PC-9 (cell line): ENCODE results near the gene KLHL25. TPM values are rescaled to one million over a fixed set of nuclear protein-coding genes. Genes with fewer than 3 reads are reported as not detected.
A peak's percentile ranks its signal among the peaks of the same experiment; 100 is the strongest.

Source experiments
- Bru-seq: library from RNA; stranded (reverse); fragments of 400-500 nt; gene quantifications from one replicate; lab custom pipeline; 2021; lab: Mats Ljungman, UMichigan
- BruChase-seq, 2 experiments: library from RNA; stranded (reverse); fragments of 400-500 nt; gene quantifications; one replicate each; lab custom pipeline; 2021; lab: Mats Ljungman, UMichigan
- BruUV-seq: library from RNA; stranded (reverse); fragments of 400-500 nt; replicated peaks from 2 replicates; lab custom pipeline; 2021; lab: Mats Ljungman, UMichigan
- CTCF ChIA-PET: fragments of 300-600 bp; sonication (Branson Sonifier 250); formaldehyde crosslinking; loops from one replicate; lab custom pipeline; 2022; ENCODE audit warnings: antibody characterized with exemption; lab: Charles Lee
- POLR2A ChIA-PET: fragments of 300-600 bp; sonication (Branson Sonifier 250); formaldehyde crosslinking; loops from one replicate; lab custom pipeline; 2022; ENCODE audit warnings: antibody characterized with exemption; ENCODE audit not compliant: unreplicated experiment; lab: Charles Lee
- DNase-seq, 2 experiments: peaks; one replicate each; pipeline versions ENCODE4 v3.0.0 to v3.0.0-alpha.2; 2015 to 2022; ENCODE audit warnings: mixed read lengths in 1 of 2
- H2AFZ ChIP-seq: fragments of 200-600 bp; sonication (generic); 2 replicates; pipeline ENCODE4 v1.8.1; 2017; ENCODE audit warnings: antibody characterized with exemption
- H3F3A ChIP-seq: fragments of 200-600 bp; sonication (generic); 2 replicates; pipeline ENCODE4 v1.8.1; 2017; ENCODE audit warnings: antibody characterized with exemption, mild to moderate bottlenecking, low read depth; ENCODE audit not compliant: insufficient read depth
- H3K27ac ChIP-seq: fragments of 200-600 bp; sonication (generic); 2 replicates; pipeline ENCODE4 v1.6.1; 2016; ENCODE audit warnings: mixed run types
- H3K27me3 ChIP-seq: fragments of 200-600 bp; sonication (generic); 2 replicates; pipeline ENCODE4 v1.6.1; 2016; ENCODE audit warnings: low read depth, mixed run types; ENCODE audit not compliant: insufficient read depth
- H3K36me3 ChIP-seq: fragments of 200-600 bp; sonication (generic); 2 replicates; pipeline ENCODE4 v1.6.1; 2016; ENCODE audit warnings: low read depth, mixed run types
- H3K4me1 ChIP-seq: fragments of 200-600 bp; sonication (generic); replicated peaks from 2 replicates; pipeline ENCODE4 v1.6.1; 2016; ENCODE audit warnings: mixed run types; ENCODE audit not compliant: insufficient read depth
- H3K4me2 ChIP-seq: fragments of 200-600 bp; sonication (generic); 2 replicates; pipeline ENCODE4 v1.6.1; 2017; ENCODE audit warnings: mixed run types
- H3K4me3 ChIP-seq: fragments of 200-600 bp; sonication (generic); 2 replicates; pipeline ENCODE4 v1.6.1; 2016; ENCODE audit warnings: mixed run types
- H3K79me2 ChIP-seq: fragments of 200-600 bp; sonication (generic); 2 replicates; pipeline ENCODE4 v1.6.1; 2017; ENCODE audit warnings: low read depth, mixed run types
- H3K9me2 ChIP-seq: fragments of 200-600 bp; sonication (generic); 2 replicates; pipeline ENCODE4 v1.8.1; 2017; ENCODE audit warnings: mild to moderate bottlenecking; ENCODE audit not compliant: insufficient read depth
- H3K9me3 ChIP-seq: fragments of 200-600 bp; sonication (generic); 2 replicates; pipeline ENCODE4 v1.8.1; 2016; ENCODE audit warnings: low read depth; ENCODE audit not compliant: insufficient read depth
- H4K20me1 ChIP-seq: fragments of 200-600 bp; sonication (generic); 2 replicates; pipeline ENCODE4 v1.8.1; 2017; ENCODE audit not compliant: insufficient read depth
- EZH2 ChIP-seq: fragments of 200-600 bp; sonication (generic); IDR thresholded peaks from 2 replicates; pipeline ENCODE4 v1.8.0; 2017; ENCODE audit warnings: antibody characterized with exemption, low read depth
- intact Hi-C: fragments of 100-400 bp; cut with micrococcal nuclease; formaldehyde crosslinking; loops from one replicate; pipeline ENCODE4 v1.10.0; 2022; ENCODE audit not compliant: unreplicated experiment
- long read RNA-seq: library from polyadenylated mRNA; stranded (forward); transcript quantifications from one replicate; pipeline ENCODE4 v2.0.0, GENCODE V29; 2022
- total RNA-seq: library from RNA; stranded (reverse); gene quantifications from 2 replicates; pipeline ENCODE4 v1.2.3, GENCODE V29; 2021
- TF ChIP-seq, protein P1 (sequence below): fragments of 200-600 bp; sonication (generic); conservative IDR thresholded peaks from 2 replicates; pipeline ENCODE4 v1.6.1; 2017; ENCODE audit warnings: mixed run types, antibody characterized with exemption, mild to moderate bottlenecking, moderate library complexity

KLHL25 gene, protein sequence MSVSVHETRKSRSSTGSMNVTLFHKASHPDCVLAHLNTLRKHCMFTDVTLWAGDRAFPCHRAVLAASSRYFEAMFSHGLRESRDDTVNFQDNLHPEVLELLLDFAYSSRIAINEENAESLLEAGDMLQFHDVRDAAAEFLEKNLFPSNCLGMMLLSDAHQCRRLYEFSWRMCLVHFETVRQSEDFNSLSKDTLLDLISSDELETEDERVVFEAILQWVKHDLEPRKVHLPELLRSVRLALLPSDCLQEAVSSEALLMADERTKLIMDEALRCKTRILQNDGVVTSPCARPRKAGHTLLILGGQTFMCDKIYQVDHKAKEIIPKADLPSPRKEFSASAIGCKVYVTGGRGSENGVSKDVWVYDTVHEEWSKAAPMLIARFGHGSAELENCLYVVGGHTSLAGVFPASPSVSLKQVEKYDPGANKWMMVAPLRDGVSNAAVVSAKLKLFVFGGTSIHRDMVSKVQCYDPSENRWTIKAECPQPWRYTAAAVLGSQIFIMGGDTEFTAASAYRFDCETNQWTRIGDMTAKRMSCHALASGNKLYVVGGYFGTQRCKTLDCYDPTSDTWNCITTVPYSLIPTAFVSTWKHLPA
- 5.3 and 5.6 TPM in 2 replicates for total RNA-seq
- Bru-seq, nascent RNA, result percentile 49 among the genes with signal in this experiment
- BruChase-seq, experiment 1, labeled RNA remaining after a 2-hour chase, result percentile 52 among the genes with signal in this experiment
- BruChase-seq, experiment 2, labeled RNA remaining after a 6-hour chase, result percentile 46 among the genes with signal in this experiment
- long read RNA-seq, full-length matches to known transcripts, result 4 of 4 reads
- long read RNA-seq, partial matches to known transcripts, result 0 of 4 reads
- long read RNA-seq, other reads (novel, unspliced or antisense), result 0 of 4 reads

DNA sequence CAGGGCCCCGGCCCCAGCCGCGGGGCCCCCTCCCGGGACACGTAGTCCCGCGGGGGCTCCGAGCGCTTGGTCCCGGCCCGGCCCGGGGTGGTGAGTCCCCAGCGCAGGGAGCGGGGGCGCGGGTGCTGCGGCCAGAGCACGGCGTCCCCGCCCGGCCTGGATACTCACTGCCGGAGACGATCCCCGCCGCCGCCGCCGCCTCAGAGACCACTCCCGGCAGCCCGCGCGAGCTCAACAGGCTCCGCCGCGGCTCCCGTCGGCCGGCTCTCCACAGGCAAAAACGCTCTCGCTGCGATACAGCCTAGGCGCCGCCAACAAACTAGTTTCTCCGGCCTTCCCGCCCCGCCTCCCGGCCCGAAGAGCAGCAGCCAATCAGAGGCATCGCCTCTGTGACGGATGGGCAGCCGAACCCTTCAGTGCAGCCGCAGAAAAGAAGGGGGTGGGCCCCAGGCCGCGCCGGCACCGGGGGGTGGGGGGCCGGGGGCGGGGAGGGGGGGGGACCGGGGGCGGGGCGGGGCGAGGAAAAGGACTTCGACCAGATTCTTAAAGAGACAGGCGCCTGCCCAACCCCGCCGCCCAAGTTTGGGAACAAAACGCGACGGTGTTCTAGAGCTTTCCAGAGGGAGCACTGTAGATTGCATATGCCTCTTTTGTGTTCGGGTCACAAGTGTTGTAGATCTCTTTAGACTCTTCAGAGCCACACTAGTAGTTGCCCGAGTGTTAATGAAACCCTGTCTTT is at the start of gene KLHL25:
Gene KLHL25, minus strand, starts transcription at position 328 of the 739 bp plus-strand sequence. CDS start 25,115 bp downstream, outside the sequence.
- no peaks in the 10 kb centered on the region for H3K36me3 ChIP-seq
- H3K27ac ChIP-seq, result no peak within 1 kb of the TSS
- H3F3A ChIP-seq, result no peaks in the 10 kb centered on the region
- DNase-seq, result peak; percentile 86 to 91
- BruUV-seq, result no TSS peak
- H3K9me3 ChIP-seq, result no peaks in the 10 kb centered on the region
- no peaks in the 10 kb centered on the region for H3K27me3 ChIP-seq
- peak within 1 kb of the TSS; percentile 99 for H3K4me2 ChIP-seq
- peak within 1 kb of the TSS; percentile 98 for H2AFZ ChIP-seq
- CTCF ChIA-PET, result no interaction called here
- H3K9me2 ChIP-seq, result no peaks in the 10 kb centered on the region
- no peak for TF ChIP-seq EZH2
- TF ChIP-seq, protein P1, sequence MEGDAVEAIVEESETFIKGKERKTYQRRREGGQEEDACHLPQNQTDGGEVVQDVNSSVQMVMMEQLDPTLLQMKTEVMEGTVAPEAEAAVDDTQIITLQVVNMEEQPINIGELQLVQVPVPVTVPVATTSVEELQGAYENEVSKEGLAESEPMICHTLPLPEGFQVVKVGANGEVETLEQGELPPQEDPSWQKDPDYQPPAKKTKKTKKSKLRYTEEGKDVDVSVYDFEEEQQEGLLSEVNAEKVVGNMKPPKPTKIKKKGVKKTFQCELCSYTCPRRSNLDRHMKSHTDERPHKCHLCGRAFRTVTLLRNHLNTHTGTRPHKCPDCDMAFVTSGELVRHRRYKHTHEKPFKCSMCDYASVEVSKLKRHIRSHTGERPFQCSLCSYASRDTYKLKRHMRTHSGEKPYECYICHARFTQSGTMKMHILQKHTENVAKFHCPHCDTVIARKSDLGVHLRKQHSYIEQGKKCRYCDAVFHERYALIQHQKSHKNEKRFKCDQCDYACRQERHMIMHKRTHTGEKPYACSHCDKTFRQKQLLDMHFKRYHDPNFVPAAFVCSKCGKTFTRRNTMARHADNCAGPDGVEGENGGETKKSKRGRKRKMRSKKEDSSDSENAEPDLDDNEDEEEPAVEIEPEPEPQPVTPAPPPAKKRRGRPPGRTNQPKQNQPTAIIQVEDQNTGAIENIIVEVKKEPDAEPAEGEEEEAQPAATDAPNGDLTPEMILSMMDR, result no peak
- POLR2A ChIA-PET, result no interaction called here
- peaks cover 27% of the 10 kb centered on the region for H3K79me2 ChIP-seq
- peak within 1 kb of the TSS; percentile 87 for H3K4me3 ChIP-seq
- H3K4me1 ChIP-seq, result peaks cover 21% of the 10 kb centered on the region
- intact Hi-C loops, result no loop called here
- H4K20me1 ChIP-seq, result no peaks in the 10 kb centered on the region

DNA sequence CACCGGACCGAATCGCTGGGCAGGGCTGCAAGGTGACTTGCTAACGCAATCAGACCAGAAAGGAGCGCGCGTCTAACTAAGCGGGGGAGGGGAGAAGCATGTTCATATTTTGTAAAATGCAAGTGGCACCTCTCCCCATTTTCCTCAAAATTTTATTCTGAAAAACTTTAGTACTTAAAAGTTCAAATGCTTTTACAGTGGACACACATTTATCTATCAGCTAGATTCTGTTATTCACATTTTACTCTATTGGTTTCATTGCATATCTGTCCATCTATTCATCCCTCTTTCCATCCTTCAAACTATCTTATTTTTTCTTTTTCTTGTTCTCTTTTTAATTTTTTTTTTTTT is 46.1 kb upstream of the KLHL25 start:
- Histone ChIP-seq H3K27ac (no peak overlapping the region), H3K9me2 (no peaks in the 10 kb centered on the region), H4K20me1 (no peaks in the 10 kb centered on the region), H3K27me3 (peaks cover 9% of the 10 kb centered on the region; the same call in 1 of the 2 replicates), H3K36me3 (no peaks in the 10 kb centered on the region), H3K4me2 (peak overlapping the region; percentile 78), H2AFZ (peak overlapping the region; percentile 56; the same call in 1 of the 2 replicates), H3K4me3 (peak overlapping the region; percentile 30; the same call in 1 of the 2 replicates), H3K9me3 (no peaks in the 10 kb centered on the region), H3K79me2 (no peaks in the 10 kb centered on the region), H3K4me1 (peaks cover 12% of the 10 kb centered on the region), H3F3A (no peaks in the 10 kb centered on the region)
- no peak for DNase-seq
- ChIA-PET CTCF (interaction anchor here (2.1 kb wide), 1 partner anchor 41 kb away, joined by 5 read pairs; no protein-coding TSS in a partner anchor), POLR2A (no interaction called here)
- no TSS peak for BruUV-seq
- TF ChIP-seq, protein P1, result no peak; the same call in 1 of the 2 replicates
- no peak for TF ChIP-seq EZH2
- intact Hi-C loops, result loop anchor here (1.0 to 5.0 kb wide), 3 partner anchors 110 to 544 kb away; no protein-coding TSS in a partner anchor
